ENCODE measurements around the gene BCL2L1. TPM values are rescaled to one million over a fixed set of nuclear protein-coding genes. Genes with fewer than 3 reads are reported as not detected.

The BCL2L1 gene
- total and polyA plus RNA-seq, 2 donors (not counting 1 experiment from before 2014, with no cell fraction given): 61.8 to 77.1 TPM

DNA sequence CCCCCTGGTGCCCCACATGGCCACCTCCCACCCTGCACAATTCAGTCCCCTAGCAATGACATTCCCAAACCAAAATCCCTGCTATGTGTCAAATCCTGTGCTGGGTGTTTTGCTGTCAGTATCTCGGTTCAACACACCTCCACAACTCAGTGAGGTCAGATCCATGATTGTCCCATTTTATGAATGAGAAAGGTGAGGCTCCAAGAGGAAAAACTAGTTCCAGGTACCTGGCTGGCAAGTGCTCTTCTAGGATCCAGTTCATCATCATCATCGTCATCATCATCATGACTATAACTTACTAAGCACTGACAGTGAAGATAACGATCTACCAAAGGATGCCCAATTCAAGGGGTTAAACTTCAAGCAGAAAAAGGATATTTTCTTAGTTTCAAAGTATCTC is 102.4 kb downstream of the BCL2L1 start:
- Histone ChIP-seq H4K20me1 (ENCODE audit: control insufficient read depth, extremely low read depth, insufficient read depth, low read length) (no peaks in the 10 kb centered on the region), H3K36me3 (ENCODE audit: control insufficient read depth, insufficient read depth, low read length) (no peaks in the 10 kb centered on the region), H3K4me2 (ENCODE audit: extremely low read depth, insufficient read depth, low read length) (no peak overlapping the region), H3K9ac (ENCODE audit: insufficient read depth, low read length) (no peak overlapping the region), H3K27ac (ENCODE audit: insufficient read depth, low read length) (no peak overlapping the region), H2AFZ (ENCODE audit: low read length) (no peak overlapping the region), H3K79me2 (ENCODE audit: control insufficient read depth, insufficient read depth, low read length) (no peaks in the 10 kb centered on the region), H3K4me1 (ENCODE audit: control insufficient read depth, extremely low read depth, insufficient read depth, low read length) (no peaks in the 10 kb centered on the region), H3K4me3 (replicated peaks in 1 of 4; ENCODE audit: control extremely low read depth in 1 of 4, insufficient read depth in 1 of 4, low read depth in 3 of 4, low read length in 4 of 4) (no peak overlapping the region), H3K9me3 (ENCODE audit: control insufficient read depth, insufficient read depth, low read depth, low read length) (no peaks in the 10 kb centered on the region), H3K27me3 (ENCODE audit: control insufficient read depth, insufficient read depth, low read length) (no peaks in the 10 kb centered on the region)
- TF ChIP-seq EZH2 (IDR thresholded peaks at IDR 0.05; ENCODE audit: low read length, missing control alignments): no peak
- TF ChIP-seq, protein P1, sequence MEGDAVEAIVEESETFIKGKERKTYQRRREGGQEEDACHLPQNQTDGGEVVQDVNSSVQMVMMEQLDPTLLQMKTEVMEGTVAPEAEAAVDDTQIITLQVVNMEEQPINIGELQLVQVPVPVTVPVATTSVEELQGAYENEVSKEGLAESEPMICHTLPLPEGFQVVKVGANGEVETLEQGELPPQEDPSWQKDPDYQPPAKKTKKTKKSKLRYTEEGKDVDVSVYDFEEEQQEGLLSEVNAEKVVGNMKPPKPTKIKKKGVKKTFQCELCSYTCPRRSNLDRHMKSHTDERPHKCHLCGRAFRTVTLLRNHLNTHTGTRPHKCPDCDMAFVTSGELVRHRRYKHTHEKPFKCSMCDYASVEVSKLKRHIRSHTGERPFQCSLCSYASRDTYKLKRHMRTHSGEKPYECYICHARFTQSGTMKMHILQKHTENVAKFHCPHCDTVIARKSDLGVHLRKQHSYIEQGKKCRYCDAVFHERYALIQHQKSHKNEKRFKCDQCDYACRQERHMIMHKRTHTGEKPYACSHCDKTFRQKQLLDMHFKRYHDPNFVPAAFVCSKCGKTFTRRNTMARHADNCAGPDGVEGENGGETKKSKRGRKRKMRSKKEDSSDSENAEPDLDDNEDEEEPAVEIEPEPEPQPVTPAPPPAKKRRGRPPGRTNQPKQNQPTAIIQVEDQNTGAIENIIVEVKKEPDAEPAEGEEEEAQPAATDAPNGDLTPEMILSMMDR (conservative IDR thresholded peaks at IDR 0.05 in 1 of 2, IDR thresholded peaks at IDR 0.05 in 1 of 2; ENCODE audit: low read depth in 1 of 2, low read length in 2 of 2): no peak
- DNase-seq (ENCODE audit: low read depth in 2 of 2): no peak

DNA sequence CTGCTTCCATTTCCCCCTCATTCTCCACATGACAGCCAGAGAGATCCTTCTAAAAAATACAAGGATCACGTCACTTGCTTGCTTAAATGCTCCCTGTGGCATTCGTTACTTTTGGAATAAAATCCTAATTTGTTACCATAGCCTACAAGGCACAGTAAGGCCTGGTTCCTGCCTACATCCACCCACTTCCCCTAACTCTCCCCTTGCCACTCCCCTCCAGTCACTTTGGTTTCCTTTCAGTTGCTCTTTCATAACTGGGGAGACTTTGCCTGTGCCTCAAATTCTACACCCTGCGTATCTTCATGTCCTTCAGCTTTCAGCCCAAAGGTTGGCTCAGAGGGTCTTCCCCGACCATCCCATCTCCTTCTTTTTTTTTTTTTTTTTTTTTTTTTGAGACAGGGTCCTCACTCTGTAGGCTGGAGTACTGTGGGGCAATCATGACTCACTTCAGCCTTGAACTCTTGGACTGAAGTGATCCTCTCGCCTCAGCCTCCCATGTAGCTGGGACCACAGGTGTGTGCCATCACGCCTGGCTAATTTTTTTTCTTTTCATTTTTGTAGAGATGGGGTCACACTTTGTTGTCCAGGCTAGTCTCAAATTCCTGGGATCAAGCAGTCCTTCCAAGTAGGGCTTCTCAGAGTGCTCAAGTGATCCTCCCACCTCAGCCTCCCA is 105.1 kb downstream of the BCL2L1 start:
- TF ChIP-seq EZH2 (IDR thresholded peaks at IDR 0.05; ENCODE audit: low read length, missing control alignments): no peak
- TF ChIP-seq, protein P1 (conservative IDR thresholded peaks at IDR 0.05 in 1 of 2, IDR thresholded peaks at IDR 0.05 in 1 of 2; ENCODE audit: low read depth in 1 of 2, low read length in 2 of 2): no peak
- Histone ChIP-seq H3K4me3 (replicated peaks in 1 of 4; ENCODE audit: control extremely low read depth in 1 of 4, insufficient read depth in 1 of 4, low read depth in 3 of 4, low read length in 4 of 4) (no peak overlapping the region), H2AFZ (ENCODE audit: low read length) (no peak overlapping the region), H3K36me3 (ENCODE audit: control insufficient read depth, insufficient read depth, low read length) (no peaks in the 10 kb centered on the region), H3K79me2 (ENCODE audit: control insufficient read depth, insufficient read depth, low read length) (no peaks in the 10 kb centered on the region), H3K9ac (ENCODE audit: insufficient read depth, low read length) (no peak overlapping the region), H3K4me1 (ENCODE audit: control insufficient read depth, extremely low read depth, insufficient read depth, low read length) (no peaks in the 10 kb centered on the region), H3K27ac (ENCODE audit: insufficient read depth, low read length) (no peak overlapping the region), H3K9me3 (ENCODE audit: control insufficient read depth, insufficient read depth, low read depth, low read length) (no peaks in the 10 kb centered on the region), H3K27me3 (ENCODE audit: control insufficient read depth, insufficient read depth, low read length) (no peaks in the 10 kb centered on the region), H3K4me2 (ENCODE audit: extremely low read depth, insufficient read depth, low read length) (no peak overlapping the region), H4K20me1 (ENCODE audit: control insufficient read depth, extremely low read depth, insufficient read depth, low read length) (no peaks in the 10 kb centered on the region)
- DNase-seq (ENCODE audit: low read depth in 2 of 2): no peak

DNA sequence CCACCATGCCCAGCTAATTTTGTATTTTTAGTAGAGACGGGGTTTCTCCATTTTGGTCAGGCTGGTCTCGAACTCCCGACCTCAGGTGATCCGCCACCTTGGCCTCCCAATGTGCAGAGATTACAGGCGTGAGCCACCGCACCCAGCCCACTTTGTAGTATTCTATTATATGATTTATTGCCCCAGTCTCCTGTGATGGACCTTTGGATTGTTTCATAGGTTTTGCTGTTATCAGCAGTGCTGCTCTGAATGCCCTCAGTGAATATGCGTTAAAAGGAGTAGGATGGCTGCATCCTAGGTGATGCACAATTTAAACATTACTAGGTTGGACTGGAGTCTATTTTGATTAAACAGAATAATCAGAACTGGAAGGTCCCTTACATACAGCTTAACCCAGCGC is 107.3 kb downstream of the BCL2L1 start:
- Histone ChIP-seq H3K36me3 (ENCODE audit: control insufficient read depth, insufficient read depth, low read length) (no peaks in the 10 kb centered on the region), H3K27ac (ENCODE audit: insufficient read depth, low read length) (no peak overlapping the region), H3K4me3 (replicated peaks in 1 of 4; ENCODE audit: control extremely low read depth in 1 of 4, insufficient read depth in 1 of 4, low read depth in 3 of 4, low read length in 4 of 4) (no peak overlapping the region), H3K4me2 (ENCODE audit: extremely low read depth, insufficient read depth, low read length) (no peak overlapping the region), H4K20me1 (ENCODE audit: control insufficient read depth, extremely low read depth, insufficient read depth, low read length) (no peaks in the 10 kb centered on the region), H2AFZ (ENCODE audit: low read length) (no peak overlapping the region), H3K27me3 (ENCODE audit: control insufficient read depth, insufficient read depth, low read length) (no peaks in the 10 kb centered on the region), H3K9me3 (ENCODE audit: control insufficient read depth, insufficient read depth, low read depth, low read length) (no peaks in the 10 kb centered on the region), H3K9ac (ENCODE audit: insufficient read depth, low read length) (no peak overlapping the region), H3K4me1 (ENCODE audit: control insufficient read depth, extremely low read depth, insufficient read depth, low read length) (peaks cover 5% of the 10 kb centered on the region), H3K79me2 (ENCODE audit: control insufficient read depth, insufficient read depth, low read length) (no peaks in the 10 kb centered on the region)
- DNase-seq (ENCODE audit: low read depth in 2 of 2): no peak
- TF ChIP-seq, protein P1 (conservative IDR thresholded peaks at IDR 0.05 in 1 of 2, IDR thresholded peaks at IDR 0.05 in 1 of 2; ENCODE audit: low read depth in 1 of 2, low read length in 2 of 2): no peak
- no peak for TF ChIP-seq EZH2 (IDR thresholded peaks at IDR 0.05; ENCODE audit: low read length, missing control alignments)

Other genes starting within 250 kb of the BCL2L1 start
- not detected in 2 replicates for gene DEFB124, start 247.7 kb downstream of the BCL2L1 start, total RNA-seq
- not detected in 2 replicates for gene DEFB124, start 247.7 kb downstream of the BCL2L1 start, polyA plus RNA-seq
- not detected in 2 replicates for gene REM1, start 247.6 kb downstream of the BCL2L1 start, total RNA-seq
- gene REM1, start 247.6 kb downstream of the BCL2L1 start, polyA plus RNA-seq: not detected in 2 replicates
- gene HM13, start 208.4 kb downstream of the BCL2L1 start, total RNA-seq: 41.9 and 52.5 TPM in 2 replicates
- 153 and 157 TPM in 2 replicates for gene HM13, start 208.4 kb downstream of the BCL2L1 start, polyA plus RNA-seq
- 27.4 and 31.1 TPM in 2 replicates for gene ID1, start 117.6 kb downstream of the BCL2L1 start, total RNA-seq
- 14.5 and 62.4 TPM in 2 replicates for gene ID1, start 117.6 kb downstream of the BCL2L1 start, polyA plus RNA-seq
- gene COX4I2, start 85.0 kb downstream of the BCL2L1 start, total RNA-seq: not detected in 2 replicates
- gene COX4I2, start 85.0 kb downstream of the BCL2L1 start, polyA plus RNA-seq: not detected in 2 replicates
- gene TPX2, start 16.4 kb upstream of the BCL2L1 start, total RNA-seq: 5.4 and 21.0 TPM in 2 replicates
- 19.9 and 72.2 TPM in 2 replicates for gene TPX2, start 16.4 kb upstream of the BCL2L1 start, polyA plus RNA-seq
- gene MYLK2, start 96.5 kb upstream of the BCL2L1 start, total RNA-seq: under 0.01 TPM in 1 of 2 replicates, not detected in the other
- 0.03 TPM in 1 of 2 replicates, not detected in the other for gene MYLK2, start 96.5 kb upstream of the BCL2L1 start, polyA plus RNA-seq
- under 0.01 TPM in 1 of 2 replicates, not detected in the other for gene FOXS1, start 122.7 kb upstream of the BCL2L1 start, total RNA-seq
- not detected in 2 replicates for gene FOXS1, start 122.7 kb upstream of the BCL2L1 start, polyA plus RNA-seq
- gene DUSP15, start 147.7 kb upstream of the BCL2L1 start, total RNA-seq: not detected in 2 replicates
- 0.14 TPM in 1 of 2 replicates, not detected in the other for gene DUSP15, start 147.7 kb upstream of the BCL2L1 start, polyA plus RNA-seq
- gene TTLL9, start 147.8 kb upstream of the BCL2L1 start, total RNA-seq: not detected in 2 replicates
- 0.05 TPM in 1 of 2 replicates, not detected in the other for gene TTLL9, start 147.8 kb upstream of the BCL2L1 start, polyA plus RNA-seq
- gene PDRG1, start 229.2 kb upstream of the BCL2L1 start, total RNA-seq: 3.9 and 5.4 TPM in 2 replicates
- 14.0 and 14.5 TPM in 2 replicates for gene PDRG1, start 229.2 kb upstream of the BCL2L1 start, polyA plus RNA-seq
- gene XKR7, start 245.3 kb upstream of the BCL2L1 start, total RNA-seq: not detected in 2 replicates
- gene XKR7, start 245.3 kb upstream of the BCL2L1 start, polyA plus RNA-seq: not detected in 2 replicates